ENCODE results near the gene GDPD5.

- TF ChIP-seq EZH2 (IDR thresholded peaks at IDR 0.05; ENCODE audit: borderline replicate concordance, low read length), result no peak
- no peak for TF ChIP-seq CTCF (IDR thresholded peaks at IDR 0.05; ENCODE audit: low read length)
Measured at GRCh38 chr11:75456596-75457183, 69.1 kb downstream of the GDPD5 start.
